ENCODE results near the gene VPS13D. TPM values are rescaled to one million over a fixed set of nuclear protein-coding genes. Genes with fewer than 3 reads are reported as not detected.

VPS13D gene
- total RNA-seq, 4 donors from 2014 or later = 60.9 to 91.6 (median 71.6) TPM

DNA sequence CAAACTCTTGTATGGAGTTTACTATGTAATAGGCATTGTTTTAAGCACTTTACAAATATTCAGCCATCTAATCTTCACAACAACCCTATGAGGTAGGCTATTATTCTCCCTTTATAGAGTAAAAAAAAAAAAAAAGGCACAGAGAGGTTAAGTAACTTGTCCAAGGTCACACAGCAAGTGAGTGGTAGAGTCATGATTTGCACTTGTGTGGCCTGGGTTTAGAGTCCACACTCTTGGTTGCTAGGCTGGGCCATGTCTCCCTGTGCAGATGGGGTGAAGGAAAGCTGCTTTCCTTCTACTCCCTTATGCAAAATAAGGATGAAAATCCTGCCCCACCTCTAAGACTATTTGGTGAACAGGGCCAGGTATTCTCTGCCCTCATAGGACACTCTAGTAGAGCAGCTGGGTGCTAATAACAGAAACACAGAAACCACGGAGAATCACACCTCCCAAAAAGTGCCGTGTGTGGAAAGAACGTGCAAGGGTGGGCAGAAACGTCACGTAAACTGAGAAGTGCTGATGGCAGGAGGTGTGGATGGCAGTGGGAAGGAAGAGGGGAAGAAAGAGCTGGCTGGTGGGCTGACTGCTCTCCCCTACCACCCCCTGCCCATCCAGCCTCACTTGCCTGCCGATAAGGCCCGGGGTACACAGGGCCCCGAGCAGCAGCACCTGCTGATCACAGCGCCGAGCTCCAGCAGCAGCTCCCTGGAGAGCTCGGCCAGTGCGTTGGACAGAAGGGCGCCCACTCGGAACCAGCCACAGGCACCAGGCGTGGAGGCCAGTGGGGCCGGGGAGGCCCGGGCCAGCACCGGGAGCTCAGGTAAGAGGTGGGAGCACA, 28.3 kb upstream of the VPS13D start:
- intact Hi-C loops (cut with DNase I; ENCODE audit: low total_unique reads) = no loop called here
- no peak for TF ChIP-seq POLR2A (IDR thresholded peaks at IDR 0.05)
- TF ChIP-seq, protein P1, sequence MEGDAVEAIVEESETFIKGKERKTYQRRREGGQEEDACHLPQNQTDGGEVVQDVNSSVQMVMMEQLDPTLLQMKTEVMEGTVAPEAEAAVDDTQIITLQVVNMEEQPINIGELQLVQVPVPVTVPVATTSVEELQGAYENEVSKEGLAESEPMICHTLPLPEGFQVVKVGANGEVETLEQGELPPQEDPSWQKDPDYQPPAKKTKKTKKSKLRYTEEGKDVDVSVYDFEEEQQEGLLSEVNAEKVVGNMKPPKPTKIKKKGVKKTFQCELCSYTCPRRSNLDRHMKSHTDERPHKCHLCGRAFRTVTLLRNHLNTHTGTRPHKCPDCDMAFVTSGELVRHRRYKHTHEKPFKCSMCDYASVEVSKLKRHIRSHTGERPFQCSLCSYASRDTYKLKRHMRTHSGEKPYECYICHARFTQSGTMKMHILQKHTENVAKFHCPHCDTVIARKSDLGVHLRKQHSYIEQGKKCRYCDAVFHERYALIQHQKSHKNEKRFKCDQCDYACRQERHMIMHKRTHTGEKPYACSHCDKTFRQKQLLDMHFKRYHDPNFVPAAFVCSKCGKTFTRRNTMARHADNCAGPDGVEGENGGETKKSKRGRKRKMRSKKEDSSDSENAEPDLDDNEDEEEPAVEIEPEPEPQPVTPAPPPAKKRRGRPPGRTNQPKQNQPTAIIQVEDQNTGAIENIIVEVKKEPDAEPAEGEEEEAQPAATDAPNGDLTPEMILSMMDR (IDR thresholded peaks at IDR 0.05 in 4 of 5, conservative IDR thresholded peaks at IDR 0.05 in 1 of 5) = no peak
- in situ Hi-C loops (cut with MboI; ENCODE audit: low sequenced_read_pairs in 4 of 4) = loop anchor here in 1 of 4 donors (25.0 kb wide), 1 partner anchor 364 kb away; the partner anchor contains the start of gene NPPA
- no peaks in the 10 kb centered on the region for H3K27me3 ChIP-seq
- no peak overlapping the region for H3K27ac ChIP-seq
- ATAC-seq (no peak), DNase-seq (no peak)
- H3K4me3 ChIP-seq = no peak overlapping the region
- H3K36me3 ChIP-seq = peaks cover 0 to 14% of the 10 kb centered on the region in 2 donors
- H3K9me3 ChIP-seq = no peaks in the 10 kb centered on the region
- H3K4me1 ChIP-seq = no peaks in the 10 kb centered on the region

DNA sequence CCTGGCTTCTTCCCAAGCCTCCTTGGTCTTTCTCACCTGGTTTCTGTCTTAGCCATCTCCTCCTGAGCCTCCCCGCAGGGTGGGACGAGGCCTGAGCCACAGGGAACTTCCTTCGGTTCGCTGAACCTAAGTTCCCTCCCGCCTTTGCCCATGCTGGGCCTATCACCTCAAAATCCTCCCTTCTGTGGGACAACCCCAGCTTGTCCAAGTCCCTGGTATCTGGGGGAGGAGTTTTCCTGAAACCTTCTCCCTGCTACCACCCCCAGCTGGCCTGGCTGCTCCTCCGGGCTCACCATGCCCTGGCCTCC, 27.7 kb upstream of the VPS13D start:
- in situ Hi-C loops (cut with MboI; ENCODE audit: low sequenced_read_pairs in 4 of 4) = loop anchor here in 1 of 4 donors (25.0 kb wide), 1 partner anchor 365 kb away; the partner anchor contains the start of gene NPPA
- ATAC-seq (no peak), DNase-seq (no peak)
- no peak overlapping the region for H3K27ac ChIP-seq
- no peak overlapping the region for H3K4me3 ChIP-seq
- no peak for TF ChIP-seq POLR2A (IDR thresholded peaks at IDR 0.05)
- TF ChIP-seq, protein P1 (IDR thresholded peaks at IDR 0.05 in 4 of 5, conservative IDR thresholded peaks at IDR 0.05 in 1 of 5) = no peak
- no peaks in the 10 kb centered on the region for H3K4me1 ChIP-seq
- H3K9me3 ChIP-seq = no peaks in the 10 kb centered on the region
- peaks cover 0 to 14% of the 10 kb centered on the region in 2 donors for H3K36me3 ChIP-seq
- no peaks in the 10 kb centered on the region for H3K27me3 ChIP-seq
- intact Hi-C loops (cut with DNase I; ENCODE audit: low total_unique reads) = no loop called here

DNA sequence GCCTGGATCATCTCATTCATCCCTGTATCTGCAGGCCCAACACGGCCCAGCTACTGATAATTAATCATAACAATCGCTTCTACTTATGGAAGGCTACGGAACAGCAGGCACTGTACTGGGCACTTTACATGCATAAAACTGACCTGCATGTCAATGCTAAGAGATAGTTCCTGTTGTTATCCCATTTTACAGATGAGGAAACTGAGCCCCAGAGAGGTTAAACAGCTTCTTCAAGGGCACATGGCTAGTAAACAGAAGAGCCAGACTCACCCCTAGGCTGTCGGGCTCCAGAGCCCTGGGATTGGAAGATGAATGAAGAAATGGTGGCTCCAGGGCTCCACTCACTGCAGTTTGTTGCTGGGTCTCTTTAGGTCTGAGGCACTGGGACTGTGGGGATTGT, 27.3 kb upstream of the VPS13D start:
- no peak overlapping the region for H3K27ac ChIP-seq
- TF ChIP-seq, protein P1 (IDR thresholded peaks at IDR 0.05 in 4 of 5, conservative IDR thresholded peaks at IDR 0.05 in 1 of 5) = no peak
- TF ChIP-seq POLR2A (IDR thresholded peaks at IDR 0.05) = no peak
- H3K4me3 ChIP-seq = no peak overlapping the region
- peaks cover 0 to 14% of the 10 kb centered on the region in 2 donors for H3K36me3 ChIP-seq
- intact Hi-C loops (cut with DNase I; ENCODE audit: low total_unique reads) (no loop called here), in situ Hi-C loops (cut with MboI; ENCODE audit: low sequenced_read_pairs in 4 of 4) (loop anchor here in 1 of 4 donors (25.0 kb wide), 1 partner anchor 365 kb away; the partner anchor contains the start of gene NPPA)
- no peaks in the 10 kb centered on the region for H3K9me3 ChIP-seq
- no peaks in the 10 kb centered on the region for H3K27me3 ChIP-seq
- DNase-seq = no peak
- no peaks in the 10 kb centered on the region for H3K4me1 ChIP-seq
- no peak for ATAC-seq

DNA sequence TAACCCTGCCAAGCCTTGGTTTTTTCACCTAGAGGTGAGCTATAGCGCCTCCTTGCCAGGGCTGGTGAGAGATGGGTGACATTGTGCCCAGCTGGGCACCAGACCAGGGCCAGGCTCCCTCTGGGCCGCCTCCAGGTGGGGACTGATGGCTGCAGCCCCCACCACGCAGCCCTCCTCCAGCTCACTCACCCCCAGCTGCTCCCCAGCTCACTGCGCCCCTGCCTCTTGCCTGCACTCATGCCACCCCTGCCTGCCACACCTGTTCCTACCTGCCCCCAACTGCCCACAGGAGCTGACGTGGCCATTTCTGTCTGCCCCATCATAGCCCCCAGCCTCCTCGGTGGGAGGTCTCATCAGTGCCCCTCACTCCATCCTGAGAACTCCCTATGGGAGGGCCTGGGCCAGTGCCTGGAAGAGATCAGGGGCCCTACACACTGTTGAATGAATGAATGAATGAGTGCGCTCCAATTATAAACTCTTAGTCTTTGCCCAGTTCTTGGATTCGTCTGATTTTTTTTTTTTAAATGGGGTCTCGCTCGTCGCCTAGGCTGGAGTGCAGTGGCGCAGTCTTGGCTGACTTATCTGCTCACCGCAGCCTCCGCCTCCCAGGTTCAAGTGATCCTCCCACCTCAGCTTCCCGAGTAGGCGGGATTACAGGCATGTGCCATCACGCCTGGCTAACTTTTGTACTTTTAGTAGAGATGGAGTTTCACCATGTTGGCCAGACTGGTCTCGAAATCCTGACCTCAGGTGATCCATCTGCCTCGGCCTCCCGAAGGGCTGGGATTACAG, 26.4 kb upstream of the VPS13D start:
- DNase-seq = no peak
- intact Hi-C loops (cut with DNase I; ENCODE audit: low total_unique reads) = no loop called here

More for the DNA sequence above, 26.4 kb upstream of the VPS13D start:
- Histone ChIP-seq H3K27me3 (no peaks in the 10 kb centered on the region), H3K4me3 (no peak overlapping the region), H3K27ac (no peak overlapping the region), H3K9me3 (no peaks in the 10 kb centered on the region), H3K4me1 (no peaks in the 10 kb centered on the region), H3K36me3 (peaks cover 0 to 14% of the 10 kb centered on the region in 2 donors)
- ATAC-seq = no peak
- no peak for TF ChIP-seq POLR2A (IDR thresholded peaks at IDR 0.05)
- TF ChIP-seq, protein P1 (IDR thresholded peaks at IDR 0.05 in 4 of 5, conservative IDR thresholded peaks at IDR 0.05 in 1 of 5) = no peak
- in situ Hi-C loops (cut with MboI; ENCODE audit: low sequenced_read_pairs in 4 of 4) = loop anchor here in 1 of 4 donors (25.0 kb wide), 1 partner anchor 366 kb away; the partner anchor contains the start of gene NPPA
